Measurements from ENCODE around the gene SPTBN2.
"Not testable (repeated sequence)": the region's sequence is repeated elsewhere in the genome, so short reads cannot be mapped to it uniquely, and the experiment has no call there.

SPTBN2 gene

GRCh38 chr11:66728038-66728692 is 851 bp downstream of the SPTBN2 start:
- Histone ChIP-seq H3K27ac (no peak overlapping the region), H3K9ac (no peak overlapping the region; the same call in 1 of the 2 replicates), H3K79me2 (ENCODE audit: insufficient read depth, low read depth) (no peaks in the 10 kb centered on the region), H4K20me1 (ENCODE audit: insufficient read depth) (no peaks in the 10 kb centered on the region), H3K27me3 (ENCODE audit: insufficient read depth, low read depth) (peaks cover 29% of the 10 kb centered on the region), H3K36me3 (ENCODE audit: insufficient read depth) (no peaks in the 10 kb centered on the region), H3K4me2 (peak overlapping the region; percentile 39), H3K4me1 (ENCODE audit: low read depth, poor library complexity, severe bottlenecking) (no peaks in the 10 kb centered on the region), H3K4me3 (IDR thresholded peaks at IDR 0.05; ENCODE audit: insufficient read depth, low read depth, low read length) (no peak overlapping the region), H2AFZ (ENCODE audit: low read depth) (peak overlapping the region; percentile 34; the same call in 1 of the 2 replicates)
- TF ChIP-seq CTCF (conservative IDR thresholded peaks at IDR 0.05; ENCODE audit: low read depth, low read length) = no peak

- H3K4me1 ChIP-seq (ENCODE audit: low read depth, poor library complexity, severe bottlenecking) = no peaks in the 10 kb centered on the region
- H4K20me1 ChIP-seq (ENCODE audit: insufficient read depth) = no peaks in the 10 kb centered on the region
- no peak overlapping the region for H3K27ac ChIP-seq
- H3K27me3 ChIP-seq (ENCODE audit: insufficient read depth, low read depth) = peaks cover 29% of the 10 kb centered on the region
- H3K36me3 ChIP-seq (ENCODE audit: insufficient read depth) = no peaks in the 10 kb centered on the region
- TF ChIP-seq CTCF (conservative IDR thresholded peaks at IDR 0.05; ENCODE audit: low read depth, low read length) = no peak
- H3K79me2 ChIP-seq (ENCODE audit: insufficient read depth, low read depth) = no peaks in the 10 kb centered on the region
- H2AFZ ChIP-seq (ENCODE audit: low read depth) = peak overlapping the region; percentile 39
- no peak overlapping the region for H3K4me3 ChIP-seq (IDR thresholded peaks at IDR 0.05; ENCODE audit: insufficient read depth, low read depth, low read length)
- H3K9ac ChIP-seq = peak overlapping the region; percentile 34; the same call in 1 of the 2 replicates
- H3K4me2 ChIP-seq = peak overlapping the region; percentile 30; the same call in 1 of the 2 replicates
Observed at GRCh38 chr11:66727282-66728037, 1.6 kb downstream of the SPTBN2 start.

- Histone ChIP-seq H3K4me1 (ENCODE audit: low read depth, poor library complexity, severe bottlenecking) (no peaks in the 10 kb centered on the region), H3K9ac (no peak overlapping the region), H3K4me2 (no peak overlapping the region), H3K27me3 (ENCODE audit: insufficient read depth, low read depth) (peaks cover 29% of the 10 kb centered on the region), H3K4me3 (IDR thresholded peaks at IDR 0.05; ENCODE audit: insufficient read depth, low read depth, low read length) (no peak overlapping the region), H4K20me1 (ENCODE audit: insufficient read depth) (no peaks in the 10 kb centered on the region), H3K27ac (no peak overlapping the region), H3K79me2 (ENCODE audit: insufficient read depth, low read depth) (no peaks in the 10 kb centered on the region), H2AFZ (ENCODE audit: low read depth) (no peak overlapping the region), H3K36me3 (ENCODE audit: insufficient read depth) (no peaks in the 10 kb centered on the region)
- no peak for TF ChIP-seq CTCF (conservative IDR thresholded peaks at IDR 0.05; ENCODE audit: low read depth, low read length)
Observed at GRCh38 chr11:66725647-66726046, 3.4 kb downstream of the SPTBN2 start.

GRCh38 chr11:66725114-66725513 is 3.9 kb downstream of the SPTBN2 start:
- no peak overlapping the region for H3K9ac ChIP-seq
- peaks cover 29% of the 10 kb centered on the region for H3K27me3 ChIP-seq (ENCODE audit: insufficient read depth, low read depth)
- no peaks in the 10 kb centered on the region for H3K36me3 ChIP-seq (ENCODE audit: insufficient read depth)
- no peaks in the 10 kb centered on the region for H4K20me1 ChIP-seq (ENCODE audit: insufficient read depth)
- no peaks in the 10 kb centered on the region for H3K4me1 ChIP-seq (ENCODE audit: low read depth, poor library complexity, severe bottlenecking)
- no peak overlapping the region for H2AFZ ChIP-seq (ENCODE audit: low read depth)
- no peak overlapping the region for H3K4me2 ChIP-seq
- no peaks in the 10 kb centered on the region for H3K79me2 ChIP-seq (ENCODE audit: insufficient read depth, low read depth)
- no peak for TF ChIP-seq CTCF (conservative IDR thresholded peaks at IDR 0.05; ENCODE audit: low read depth, low read length)
- no peak overlapping the region for H3K27ac ChIP-seq
- no peak overlapping the region for H3K4me3 ChIP-seq (IDR thresholded peaks at IDR 0.05; ENCODE audit: insufficient read depth, low read depth, low read length)

GRCh38 chr11:66724167-66724566 is 4.8 kb downstream of the SPTBN2 start:
- H3K79me2 ChIP-seq (ENCODE audit: insufficient read depth, low read depth); H3K27ac ChIP-seq; H3K9ac ChIP-seq; H3K4me2 ChIP-seq; H3K4me3 ChIP-seq (IDR thresholded peaks at IDR 0.05; ENCODE audit: insufficient read depth, low read depth, low read length); H3K36me3 ChIP-seq (ENCODE audit: insufficient read depth); H3K4me1 ChIP-seq (ENCODE audit: low read depth, poor library complexity, severe bottlenecking); H4K20me1 ChIP-seq (ENCODE audit: insufficient read depth); H2AFZ ChIP-seq (ENCODE audit: low read depth): not testable (repeated sequence)
- H3K27me3 ChIP-seq (ENCODE audit: insufficient read depth, low read depth) = peaks cover 25% of the 10 kb centered on the region
